CD4-positive, alpha-beta T cell treated with Interferon gamma for 1 hour (primary cell): ENCODE results near the gene NEK8.
A peak's percentile ranks its signal among the peaks of the same experiment; 100 is the strongest.

Experiments
- DNase-seq: peaks from one replicate; pipeline ENCODE4 v3.0.0-alpha.2; 2020

Gene NEK8

DNA sequence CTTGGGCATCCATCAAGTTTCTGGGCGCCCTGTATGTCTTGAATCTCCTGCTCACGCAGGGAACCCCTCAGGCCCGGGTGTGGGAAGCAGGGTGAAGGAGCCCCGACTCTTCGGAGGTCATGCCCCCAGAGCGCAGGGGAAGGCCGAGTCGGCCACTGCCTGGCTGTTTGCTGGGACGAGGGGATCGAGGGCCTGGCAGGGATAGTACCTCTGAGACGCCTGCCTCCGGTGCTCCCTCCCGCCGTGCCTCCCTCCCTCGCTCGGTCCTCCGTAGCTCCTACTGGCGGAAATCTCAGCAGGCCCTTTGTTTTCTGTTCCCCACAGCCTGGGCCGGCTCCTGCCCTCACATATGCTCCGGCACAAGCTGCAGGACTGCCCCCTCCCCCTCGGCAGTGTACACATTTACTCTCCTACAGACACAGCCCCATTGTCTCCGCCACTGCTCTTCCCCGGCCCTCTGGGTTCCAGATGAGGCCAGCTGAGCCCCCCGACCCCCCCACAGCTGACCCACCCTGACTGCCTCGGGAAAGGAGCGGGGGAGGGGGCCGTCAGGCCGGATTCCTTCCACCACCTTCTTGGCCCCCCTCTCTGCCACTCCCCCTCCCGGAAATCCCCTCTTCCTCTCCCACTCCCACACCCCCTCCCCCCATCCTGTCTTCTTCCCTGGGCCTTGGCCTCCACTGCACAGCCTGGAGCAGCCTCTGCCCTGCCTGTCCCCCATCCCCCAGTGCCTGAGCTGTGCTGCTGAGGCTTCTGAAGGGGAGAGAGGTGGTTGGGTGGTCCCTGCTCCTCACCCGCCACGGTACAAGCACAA lies 16.6 kb downstream of the NEK8 start:
- DNase-seq = peak; percentile 34

DNA sequence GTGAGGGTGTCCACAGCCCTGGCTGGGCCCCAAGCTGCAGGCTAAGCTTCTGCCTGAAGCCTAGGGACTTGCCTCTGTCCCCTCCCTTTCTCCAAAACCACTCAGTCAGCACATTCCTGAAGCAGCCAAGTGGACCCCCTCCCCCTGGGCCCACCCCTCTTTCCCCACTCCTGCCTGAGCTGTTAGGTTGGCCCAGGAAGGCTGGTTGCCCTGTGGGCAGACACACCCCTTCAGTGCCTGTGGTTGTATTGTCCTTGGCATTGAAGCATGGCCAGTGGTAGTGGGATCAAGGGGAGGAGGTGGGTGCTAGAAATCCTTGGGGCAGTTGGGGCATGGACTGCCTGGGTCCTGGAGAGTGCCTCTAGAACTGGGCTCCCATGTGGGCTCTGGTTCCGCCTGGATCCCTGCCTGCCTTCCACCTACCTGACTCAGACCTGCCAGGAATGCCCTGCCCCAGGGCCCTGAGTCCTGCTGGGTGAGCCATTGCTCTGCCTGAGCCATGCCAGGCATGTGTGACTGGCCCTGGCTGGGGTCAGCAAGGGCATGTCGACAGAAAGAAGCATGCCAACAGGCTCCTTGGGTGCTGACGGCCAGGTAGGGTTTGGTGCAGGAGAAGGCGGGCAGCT lies 17.3 kb downstream of the NEK8 start:
- DNase-seq = no peak

GRCh38 chr17:28746611-28747050 lies 18.0 kb downstream of the NEK8 start:
- DNase-seq = no peak

DNA sequence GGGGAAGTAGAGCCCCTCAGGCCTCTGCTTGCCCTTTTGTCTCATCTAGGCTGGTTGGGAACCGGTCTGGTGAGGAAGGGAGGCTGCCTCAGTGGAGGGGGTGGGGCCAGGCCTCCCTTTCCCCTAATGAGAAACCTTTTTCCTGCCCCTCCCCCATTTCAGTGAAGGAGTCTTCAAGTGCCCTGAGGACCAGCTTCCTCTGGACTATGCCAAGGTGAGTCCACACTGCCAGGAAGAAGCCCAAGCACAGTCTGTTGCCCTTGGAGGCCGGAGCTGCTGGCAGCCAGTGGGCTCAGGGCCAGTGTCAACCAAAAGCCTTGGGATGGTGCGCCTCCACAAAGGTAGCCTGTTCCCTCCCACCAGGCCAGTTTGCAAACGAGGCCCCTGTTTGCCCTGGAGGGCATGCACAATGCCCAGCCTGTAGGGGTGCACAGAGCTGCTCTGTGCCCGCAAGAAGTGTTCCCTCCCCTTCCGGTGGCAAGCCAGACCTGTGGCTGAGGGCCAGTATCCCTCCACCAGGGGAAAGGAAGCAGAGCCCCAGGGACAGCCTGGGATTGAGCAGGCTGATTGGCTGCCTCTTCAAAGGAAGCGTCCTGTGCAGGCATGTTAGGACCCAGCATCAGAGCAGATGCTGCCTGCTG lies 18.6 kb downstream of the NEK8 start:
- no peak for DNase-seq

DNA sequence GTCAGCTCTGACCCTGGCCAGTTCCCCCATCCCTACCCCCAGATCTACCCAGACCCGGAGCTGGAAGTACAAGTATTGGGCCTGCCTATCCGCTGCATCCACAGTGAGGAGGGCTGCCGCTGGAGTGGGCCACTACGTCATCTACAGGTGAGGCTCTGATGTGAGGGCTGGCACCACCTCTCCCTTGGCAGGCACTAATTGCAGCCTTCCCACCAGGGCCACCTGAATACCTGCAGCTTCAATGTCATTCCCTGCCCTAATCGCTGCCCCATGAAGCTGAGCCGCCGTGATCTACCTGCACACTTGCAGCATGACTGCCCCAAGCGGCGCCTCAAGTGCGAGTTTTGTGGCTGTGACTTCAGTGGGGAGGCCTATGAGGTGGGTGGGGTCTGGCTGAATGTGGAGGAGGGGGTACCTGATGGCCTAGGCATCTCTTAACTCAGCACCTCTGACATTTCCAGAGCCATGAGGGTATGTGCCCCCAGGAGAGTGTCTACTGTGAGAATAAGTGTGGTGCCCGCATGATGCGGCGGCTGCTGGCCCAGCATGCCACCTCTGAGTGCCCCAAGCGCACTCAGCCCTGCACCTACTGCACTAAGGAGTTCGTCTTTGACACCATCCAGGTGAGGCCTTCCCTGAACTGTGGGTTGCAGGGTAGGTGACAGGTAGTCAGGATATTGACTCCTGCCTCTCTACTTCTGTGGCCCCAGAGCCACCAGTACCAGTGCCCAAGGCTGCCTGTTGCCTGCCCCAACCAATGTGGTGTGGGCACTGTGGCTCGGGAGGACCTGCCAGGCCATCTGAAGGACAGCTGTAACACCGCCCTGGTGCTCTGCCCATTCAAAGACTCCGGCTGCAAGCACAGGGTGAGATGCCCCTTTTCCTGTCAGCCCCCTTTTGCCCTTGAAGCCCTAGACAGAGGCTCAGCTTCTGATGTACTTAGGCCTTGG lies 19.5 kb downstream of the NEK8 start:
- DNase-seq = no peak

DNA sequence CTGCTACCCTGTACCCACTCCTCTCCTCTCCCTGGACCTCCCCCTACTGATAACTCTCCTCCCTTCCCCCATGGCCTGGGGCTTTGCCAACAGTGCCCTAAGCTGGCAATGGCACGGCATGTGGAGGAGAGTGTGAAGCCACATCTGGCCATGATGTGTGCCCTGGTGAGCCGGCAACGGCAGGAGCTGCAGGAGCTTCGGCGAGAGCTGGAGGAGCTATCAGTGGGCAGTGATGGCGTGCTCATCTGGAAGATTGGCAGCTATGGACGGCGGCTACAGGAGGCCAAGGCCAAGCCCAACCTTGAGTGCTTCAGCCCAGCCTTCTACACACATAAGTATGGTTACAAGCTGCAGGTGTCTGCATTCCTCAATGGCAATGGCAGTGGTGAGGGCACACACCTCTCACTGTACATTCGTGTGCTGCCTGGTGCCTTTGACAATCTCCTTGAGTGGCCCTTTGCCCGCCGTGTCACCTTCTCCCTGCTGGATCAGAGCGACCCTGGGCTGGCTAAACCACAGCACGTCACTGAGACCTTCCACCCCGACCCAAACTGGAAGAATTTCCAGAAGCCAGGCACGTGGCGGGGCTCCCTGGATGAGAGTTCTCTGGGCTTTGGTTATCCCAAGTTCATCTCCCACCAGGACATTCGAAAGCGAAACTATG lies 20.4 kb downstream of the NEK8 start:
- DNase-seq = no peak

- DNase-seq = no peak
These were observed 21.1 kb downstream of the NEK8 start for GRCh38 chr17:28749516-28750177.

- peak; percentile 88 for DNase-seq
These were observed 21.8 kb downstream of the NEK8 start for GRCh38 chr17:28750178-28751047.

DNA sequence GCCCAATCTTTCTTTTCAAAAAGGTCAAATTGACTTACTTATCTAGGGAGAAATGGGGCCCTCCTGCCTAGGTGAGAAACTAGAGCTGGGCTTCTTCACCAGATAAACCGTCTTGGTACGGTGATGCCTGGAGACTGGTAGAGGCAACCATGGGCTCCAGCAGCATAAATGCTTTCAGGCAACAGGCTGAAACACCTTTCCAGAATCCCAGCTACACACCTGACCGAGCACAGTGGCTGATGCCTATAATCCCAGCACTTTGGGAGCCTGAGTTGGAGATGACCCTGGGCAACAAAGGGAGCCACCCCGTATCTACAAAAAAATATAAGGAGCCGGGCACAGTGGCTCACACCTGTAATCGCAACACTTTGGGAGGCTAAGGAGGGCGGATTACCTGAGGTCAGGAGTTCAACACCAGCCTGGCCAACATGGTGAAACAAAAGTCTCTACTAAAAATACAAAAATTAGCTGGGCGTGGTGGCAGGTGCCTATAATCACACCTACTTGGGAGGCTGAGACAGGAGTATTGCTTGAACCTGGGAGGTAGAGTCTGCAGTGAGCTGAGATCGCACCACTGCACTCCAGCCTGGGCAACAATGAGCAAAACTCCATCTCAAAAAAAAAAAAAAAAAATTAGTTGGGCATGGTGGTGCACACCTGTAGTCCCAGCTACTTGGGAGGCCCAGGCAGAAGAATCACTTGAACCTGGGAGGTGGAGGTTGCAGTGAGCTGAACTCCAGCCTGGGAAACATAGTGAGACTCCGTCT lies 23.2 kb downstream of the NEK8 start:
- DNase-seq = no peak

DNA sequence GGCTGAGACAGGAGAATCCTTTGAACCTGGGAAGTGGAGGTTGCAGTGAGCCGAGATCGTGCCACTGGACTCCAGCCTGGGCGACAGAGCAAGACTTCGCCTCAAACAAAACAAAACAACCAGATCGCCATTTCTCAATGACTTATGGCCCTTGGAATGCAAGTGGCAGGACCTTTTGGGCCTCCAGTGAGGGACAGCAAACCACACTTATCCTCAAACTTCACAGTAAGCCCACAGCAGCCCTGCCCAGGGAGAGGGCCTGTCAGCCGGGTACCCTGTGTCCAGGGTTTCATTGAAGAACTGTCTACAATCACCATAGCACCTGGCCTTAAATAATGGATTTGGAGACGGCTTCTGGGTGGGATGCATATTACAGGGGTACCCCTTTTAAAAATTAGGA lies 26.9 kb downstream of the NEK8 start:
- no peak for DNase-seq

- DNase-seq = no peak
These were observed 27.6 kb downstream of the NEK8 start for GRCh38 chr17:28756049-28756804.

GRCh38 chr17:28758411-28759121 lies 30.0 kb downstream of the NEK8 start:
- DNase-seq = no peak

GRCh38 chr17:28759256-28759865 lies 30.8 kb downstream of the NEK8 start:
- DNase-seq = no peak

DNA sequence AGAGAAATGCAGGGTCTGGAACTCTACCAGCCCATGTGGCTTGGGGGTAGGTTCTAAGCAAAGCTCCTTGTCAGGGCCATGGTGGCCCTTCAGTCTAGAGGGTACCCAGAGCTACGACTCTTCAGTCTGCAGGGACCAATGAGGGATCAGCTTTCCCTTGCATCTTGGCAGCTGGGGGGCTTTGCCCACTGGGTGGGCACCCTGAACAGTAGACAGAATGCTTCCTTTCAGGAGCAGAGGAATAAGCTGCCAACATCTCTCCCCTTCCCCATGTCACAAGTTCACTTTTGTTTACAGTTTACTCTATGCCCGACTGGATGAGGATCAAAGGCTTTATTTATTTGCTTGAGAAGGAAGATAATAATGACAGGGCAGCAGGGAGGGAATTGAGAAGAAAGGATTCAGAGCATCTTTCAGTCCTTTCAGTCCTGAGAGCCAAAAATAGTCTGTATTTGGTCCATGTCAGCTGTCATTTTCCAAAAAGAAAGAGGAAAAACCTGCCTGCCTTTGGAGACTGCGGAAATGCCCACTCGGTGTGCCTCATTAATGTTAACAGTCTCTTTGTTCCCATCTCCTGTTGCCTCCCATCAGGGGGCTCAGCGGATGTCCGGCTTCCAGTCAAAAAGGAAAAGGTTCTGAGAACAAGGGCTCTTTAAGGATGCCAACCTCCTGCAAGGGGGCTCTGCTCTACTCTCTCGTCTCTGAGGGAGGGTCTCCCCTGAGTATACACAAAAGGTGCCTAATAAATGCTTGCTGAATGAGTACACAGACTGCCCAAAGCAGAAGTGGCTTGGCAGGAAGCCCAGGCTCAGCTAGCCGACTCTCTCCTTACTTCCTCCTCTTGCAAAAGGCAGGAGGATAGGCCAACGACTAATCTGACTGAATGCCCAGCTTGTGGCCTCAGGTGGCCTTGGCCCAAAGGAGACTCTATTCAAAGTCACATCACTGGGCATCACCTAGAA lies 32.3 kb downstream of the NEK8 start:
- peak; percentile 34 for DNase-seq

- no peak for DNase-seq
These were observed 34.7 kb downstream of the NEK8 start for GRCh38 chr17:28763137-28763799.

GRCh38 chr17:28763804-28764266 lies 35.2 kb downstream of the NEK8 start:
- peak; percentile 67 for DNase-seq
